Rectal smooth muscle tissue (tissue), 1 donor: ENCODE data around the gene TMEM132D.

Experiments
- H3K27ac ChIP-seq: one replicate; pipeline ENCODE4 v1.7.0; 2013; ENCODE audit warnings: low read depth, low read length, inconsistent platforms
- H3K27me3 ChIP-seq: one replicate; pipeline ENCODE4 v1.7.0; 2013; ENCODE audit warnings: low read length; ENCODE audit not compliant: control insufficient read depth, insufficient read depth
- H3K36me3 ChIP-seq: one replicate; pipeline ENCODE4 v1.7.0; 2013; ENCODE audit warnings: low read length; ENCODE audit not compliant: control insufficient read depth, insufficient read depth
- H3K4me1 ChIP-seq: one replicate; pipeline ENCODE4 v1.7.0; 2013; ENCODE audit warnings: low read length; ENCODE audit not compliant: control insufficient read depth, insufficient read depth
- H3K4me3 ChIP-seq: one replicate; pipeline ENCODE4 v1.7.0; 2013; ENCODE audit warnings: low read length
- H3K9ac ChIP-seq: one replicate; pipeline ENCODE4 v1.7.0; 2013; ENCODE audit warnings: low read length

The TMEM132D gene

DNA sequence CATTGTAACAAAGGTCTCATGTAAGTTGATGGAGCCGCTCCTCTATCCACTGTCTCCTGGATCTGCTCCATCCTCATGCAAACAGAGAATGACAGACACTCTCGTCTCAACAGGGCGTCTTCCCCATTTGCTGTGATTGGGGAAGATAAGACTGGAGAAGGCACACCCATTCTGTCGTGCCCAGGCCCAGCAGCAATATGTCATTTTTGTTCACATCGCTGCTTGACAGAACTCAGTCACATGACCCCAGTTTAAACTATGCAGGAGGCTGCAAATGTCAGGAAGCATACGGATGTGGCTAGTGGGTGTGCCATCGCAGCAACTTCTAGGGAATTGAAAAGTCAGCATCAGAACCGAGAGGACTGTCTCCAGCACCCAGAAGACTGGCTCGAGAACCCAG, 290.5 kb downstream of the TMEM132D start:
- Histone ChIP-seq H3K27ac (no peak overlapping the region), H3K36me3 (no peaks in the 10 kb centered on the region), H3K4me1 (no peaks in the 10 kb centered on the region), H3K9ac (no peak overlapping the region), H3K4me3 (no peak overlapping the region), H3K27me3 (no peaks in the 10 kb centered on the region)

DNA sequence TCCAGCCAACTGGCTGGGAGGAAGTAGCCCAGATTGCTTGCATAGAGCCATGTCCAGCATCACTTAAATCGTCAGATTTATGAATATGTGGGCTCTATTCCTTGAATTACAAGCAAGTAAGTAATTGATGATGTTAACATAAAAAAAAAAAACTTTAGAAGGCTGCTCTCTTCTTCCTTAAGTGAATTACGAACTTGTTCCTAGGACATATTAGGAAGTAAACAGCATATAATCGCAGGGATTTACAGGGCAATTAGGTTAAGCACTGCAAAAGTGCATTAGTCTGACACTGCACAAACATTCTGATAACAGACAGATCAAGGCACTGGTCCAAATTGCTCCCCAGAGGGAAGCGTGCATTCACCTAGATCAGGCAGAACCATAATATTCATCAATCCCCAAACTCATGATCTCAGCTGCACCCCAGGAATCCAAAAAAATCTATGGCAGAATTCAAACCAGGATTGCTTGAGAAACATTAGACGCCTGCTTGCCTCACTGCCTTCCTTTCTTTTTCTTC, 293.2 kb downstream of the TMEM132D start:
- no peak overlapping the region for H3K27ac ChIP-seq
- H3K4me3 ChIP-seq = no peak overlapping the region
- H3K36me3 ChIP-seq = no peaks in the 10 kb centered on the region
- H3K4me1 ChIP-seq = no peaks in the 10 kb centered on the region
- no peaks in the 10 kb centered on the region for H3K27me3 ChIP-seq
- H3K9ac ChIP-seq = no peak overlapping the region

DNA sequence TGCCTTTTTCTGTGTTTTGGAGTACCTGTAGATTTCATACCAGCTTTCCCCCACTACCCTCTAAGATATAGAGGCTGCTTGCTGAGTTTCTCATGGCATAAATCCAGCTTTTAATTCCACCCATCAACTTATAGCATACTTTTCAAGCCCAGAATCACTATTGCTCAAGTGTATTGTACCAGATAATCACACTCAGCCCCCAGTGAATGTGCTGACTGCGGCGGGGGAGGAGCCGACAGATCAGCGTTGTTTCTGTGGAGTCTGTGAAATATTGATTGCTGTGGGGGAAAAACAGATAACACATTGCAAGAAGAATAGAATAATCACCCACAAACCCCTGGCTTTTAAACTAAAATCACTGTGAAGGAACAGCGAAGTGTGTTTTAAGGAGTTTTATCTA, 296.1 kb downstream of the TMEM132D start:
- no peaks in the 10 kb centered on the region for H3K36me3 ChIP-seq
- H3K9ac ChIP-seq = no peak overlapping the region
- no peaks in the 10 kb centered on the region for H3K4me1 ChIP-seq
- H3K27me3 ChIP-seq = no peaks in the 10 kb centered on the region
- no peak overlapping the region for H3K27ac ChIP-seq
- H3K4me3 ChIP-seq = no peak overlapping the region

DNA sequence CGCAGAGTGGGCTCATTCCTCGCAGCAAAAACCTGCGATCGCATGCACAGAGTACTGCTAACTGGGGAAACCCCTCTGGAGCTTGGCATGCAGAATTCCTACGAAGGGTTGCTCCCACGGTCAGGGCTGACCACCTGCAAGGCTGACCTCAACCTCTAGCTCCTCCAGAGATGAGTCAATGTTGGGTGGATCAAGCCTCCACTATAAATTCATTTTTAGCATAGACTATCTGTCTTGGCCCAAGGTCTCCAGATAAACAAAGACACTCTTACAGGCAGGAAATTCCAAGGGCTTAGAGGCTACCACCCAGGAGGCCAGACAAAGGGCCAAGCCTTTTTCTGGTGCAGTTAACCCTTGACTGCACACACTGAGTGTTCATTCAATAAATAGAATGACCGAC, 296.5 kb downstream of the TMEM132D start:
- H3K27me3 ChIP-seq = no peaks in the 10 kb centered on the region
- H3K36me3 ChIP-seq = no peaks in the 10 kb centered on the region
- no peak overlapping the region for H3K9ac ChIP-seq
- no peaks in the 10 kb centered on the region for H3K4me1 ChIP-seq
- no peak overlapping the region for H3K4me3 ChIP-seq
- no peak overlapping the region for H3K27ac ChIP-seq

DNA sequence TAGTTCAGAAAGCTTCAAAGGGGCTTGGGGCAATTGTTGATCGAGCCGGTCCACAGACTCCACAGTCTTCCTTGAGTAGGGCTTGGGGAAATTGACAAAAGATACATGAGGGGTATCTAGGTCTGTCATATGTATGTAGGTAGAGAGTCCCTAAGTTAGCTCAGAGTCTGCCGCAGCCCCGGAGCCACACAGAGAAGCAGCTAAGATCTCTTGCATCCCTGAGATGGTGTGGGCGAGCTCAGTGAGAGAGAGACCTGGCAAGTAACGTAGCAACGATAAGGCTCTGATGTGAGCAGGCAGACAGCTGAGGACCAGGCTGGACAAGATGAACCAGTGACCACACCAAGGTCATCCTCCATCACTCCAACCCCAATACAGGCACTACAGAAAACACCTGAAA, 297.6 kb downstream of the TMEM132D start:
- no peaks in the 10 kb centered on the region for H3K27me3 ChIP-seq
- H3K9ac ChIP-seq = no peak overlapping the region
- H3K36me3 ChIP-seq = no peaks in the 10 kb centered on the region
- no peak overlapping the region for H3K27ac ChIP-seq
- H3K4me3 ChIP-seq = no peak overlapping the region
- no peaks in the 10 kb centered on the region for H3K4me1 ChIP-seq

DNA sequence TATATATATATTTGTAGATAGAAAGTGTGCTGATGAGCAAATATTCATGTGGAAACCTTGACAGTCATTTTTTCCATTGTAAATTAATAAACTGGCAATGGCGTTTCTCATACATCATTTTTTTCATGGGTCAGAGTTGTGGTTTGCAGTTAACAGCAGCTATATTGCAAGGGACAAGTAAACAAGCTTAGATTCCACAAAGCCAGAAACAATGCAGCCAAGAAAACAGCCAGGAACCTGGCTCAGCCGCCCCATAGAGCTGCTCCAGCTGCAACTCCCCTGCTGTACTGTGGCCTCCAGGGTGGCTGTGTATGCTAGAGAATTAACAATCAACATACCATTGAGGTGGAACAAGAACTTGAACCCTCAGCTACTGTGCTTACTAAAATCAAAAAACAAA, 298.2 kb downstream of the TMEM132D start:
- Histone ChIP-seq H3K27me3 (no peaks in the 10 kb centered on the region), H3K36me3 (no peaks in the 10 kb centered on the region), H3K27ac (no peak overlapping the region), H3K9ac (no peak overlapping the region), H3K4me1 (no peaks in the 10 kb centered on the region), H3K4me3 (no peak overlapping the region)

DNA sequence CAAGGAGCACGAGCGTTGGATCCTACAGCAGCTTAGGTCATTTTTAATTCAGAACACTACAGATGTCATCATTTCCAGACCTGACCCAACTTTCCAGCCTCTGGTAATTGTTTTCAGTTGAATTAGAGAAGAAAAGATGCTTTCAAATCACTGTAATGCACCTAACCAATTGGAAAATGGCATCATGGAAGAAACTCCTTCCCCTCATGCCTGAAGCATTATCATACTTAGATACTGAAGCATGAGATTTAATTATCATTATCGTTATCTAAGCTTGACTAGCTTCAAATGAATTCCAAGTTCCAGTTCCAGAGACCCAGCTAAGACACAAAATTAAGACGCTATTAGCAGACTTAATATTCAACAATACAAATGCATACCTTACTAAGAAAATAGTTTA, 299.3 kb downstream of the TMEM132D start:
- Histone ChIP-seq H3K36me3 (no peaks in the 10 kb centered on the region), H3K27me3 (no peaks in the 10 kb centered on the region), H3K4me1 (no peaks in the 10 kb centered on the region), H3K4me3 (no peak overlapping the region), H3K27ac (no peak overlapping the region), H3K9ac (no peak overlapping the region)

DNA sequence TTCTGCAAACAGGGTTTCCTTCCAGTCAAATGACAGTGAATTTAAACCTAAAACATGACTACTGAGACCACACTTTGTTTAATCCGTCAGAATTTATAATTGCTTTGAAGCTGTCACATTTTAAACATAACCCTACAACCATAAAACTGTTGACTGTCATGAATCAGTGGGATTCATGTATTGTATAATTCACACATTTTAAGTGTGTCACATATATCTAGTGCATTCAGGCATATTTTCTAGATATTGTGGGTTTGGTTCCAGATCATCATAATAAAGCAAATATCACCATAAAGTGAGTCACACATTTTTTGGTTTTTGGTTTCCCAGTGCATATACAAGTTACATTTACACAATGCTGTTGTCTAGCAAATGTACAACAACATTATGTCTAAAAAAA, 304.4 kb downstream of the TMEM132D start:
- H3K4me1 ChIP-seq = no peaks in the 10 kb centered on the region

DNA sequence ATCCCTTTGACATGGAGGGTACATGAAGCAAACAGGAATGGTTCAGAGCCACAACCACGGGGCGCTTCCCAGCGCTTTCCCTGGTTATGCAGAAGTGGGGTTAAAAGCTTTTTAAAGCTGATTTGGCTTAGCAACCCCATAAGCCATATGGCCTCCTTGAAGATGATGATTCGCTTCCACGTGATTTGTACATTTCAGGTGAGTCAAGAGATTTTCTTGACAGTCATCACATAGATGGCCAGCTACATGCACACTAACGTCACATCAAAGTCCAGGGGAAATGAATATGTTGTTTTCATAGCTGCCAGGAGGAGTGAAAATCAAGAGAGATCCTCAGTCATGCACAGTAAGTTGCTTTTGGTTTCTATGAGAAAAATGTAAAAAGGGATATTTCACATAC, 309.7 kb downstream of the TMEM132D start:
- H3K27ac ChIP-seq = no peak overlapping the region

More for the DNA sequence above, 304.4 kb downstream of the TMEM132D start:
- no peak overlapping the region for H3K4me3 ChIP-seq
- no peaks in the 10 kb centered on the region for H3K36me3 ChIP-seq
- H3K27me3 ChIP-seq = no peaks in the 10 kb centered on the region
- H3K9ac ChIP-seq = no peak overlapping the region
- H3K27ac ChIP-seq = no peak overlapping the region

DNA sequence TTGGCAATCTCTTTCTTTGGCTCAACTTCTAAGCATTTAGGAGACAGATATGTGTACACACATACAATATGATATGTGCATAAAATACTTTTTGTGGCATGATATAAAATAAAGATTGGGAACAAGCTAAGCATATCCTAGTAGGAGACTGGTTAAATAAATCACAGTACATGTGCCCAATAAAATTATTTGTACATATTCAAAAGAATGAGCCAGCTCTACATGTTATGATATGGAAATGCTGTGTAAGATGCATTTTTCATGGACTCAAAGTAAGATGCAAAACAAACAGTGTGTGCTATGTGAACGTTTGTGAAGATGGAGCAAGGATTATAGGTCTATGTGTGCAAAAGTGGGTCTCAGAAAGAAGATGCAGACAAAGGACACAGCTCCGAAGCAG, 311.4 kb downstream of the TMEM132D start:
- no peaks in the 10 kb centered on the region for H3K27me3 ChIP-seq
- H3K36me3 ChIP-seq = no peaks in the 10 kb centered on the region
- no peak overlapping the region for H3K27ac ChIP-seq
- H3K4me1 ChIP-seq = no peaks in the 10 kb centered on the region
- no peak overlapping the region for H3K4me3 ChIP-seq
- H3K9ac ChIP-seq = no peak overlapping the region

More for the DNA sequence above, 309.7 kb downstream of the TMEM132D start:
- Histone ChIP-seq H3K36me3 (no peaks in the 10 kb centered on the region), H3K4me3 (no peak overlapping the region), H3K9ac (no peak overlapping the region), H3K27me3 (no peaks in the 10 kb centered on the region), H3K4me1 (no peaks in the 10 kb centered on the region)

DNA sequence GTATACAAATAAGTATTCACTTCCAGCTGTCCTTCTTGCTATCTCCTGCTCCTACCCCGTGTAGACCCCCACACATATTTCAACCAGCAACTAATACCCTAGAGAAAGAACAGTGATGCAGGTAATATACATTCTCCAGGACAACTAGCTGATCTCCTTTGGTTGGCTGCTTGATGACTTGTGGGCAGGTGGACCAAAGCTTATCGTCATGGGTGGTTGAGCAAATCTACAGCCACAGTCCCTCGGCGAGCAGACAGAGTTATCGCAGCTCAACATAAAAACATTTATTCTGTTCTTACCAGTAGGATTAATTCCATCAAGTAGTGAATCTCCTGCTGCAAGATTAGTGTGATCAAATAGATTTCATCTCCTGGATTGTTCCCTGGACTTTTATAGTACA, 314.3 kb downstream of the TMEM132D start:
- Histone ChIP-seq H3K27me3 (no peaks in the 10 kb centered on the region), H3K4me3 (no peak overlapping the region), H3K27ac (no peak overlapping the region)

DNA sequence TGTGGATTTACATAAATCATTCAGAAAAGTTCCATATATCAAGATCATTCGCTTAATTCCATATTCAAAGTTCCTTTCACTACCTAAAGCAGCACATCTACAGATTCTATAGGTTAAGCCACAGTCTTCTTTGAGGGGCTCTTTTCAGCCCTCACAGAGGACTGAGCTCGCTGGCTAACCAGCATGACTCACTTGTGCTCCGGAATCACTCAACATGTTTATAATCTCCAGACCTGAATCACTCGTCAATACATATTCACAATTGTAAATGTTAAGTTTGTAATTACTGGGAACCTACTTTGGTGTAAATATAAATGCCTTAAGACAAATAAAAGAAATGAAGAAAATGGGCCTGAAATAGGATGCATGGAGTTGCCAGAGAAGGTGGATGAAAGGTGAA, 315.7 kb downstream of the TMEM132D start:
- H3K4me1 ChIP-seq = no peaks in the 10 kb centered on the region
- no peak overlapping the region for H3K27ac ChIP-seq
- no peak overlapping the region for H3K4me3 ChIP-seq
- H3K36me3 ChIP-seq = no peaks in the 10 kb centered on the region
- H3K9ac ChIP-seq = no peak overlapping the region
- H3K27me3 ChIP-seq = no peaks in the 10 kb centered on the region

More for the DNA sequence above, 314.3 kb downstream of the TMEM132D start:
- Histone ChIP-seq H3K4me1 (no peaks in the 10 kb centered on the region), H3K9ac (no peak overlapping the region), H3K36me3 (no peaks in the 10 kb centered on the region)

DNA sequence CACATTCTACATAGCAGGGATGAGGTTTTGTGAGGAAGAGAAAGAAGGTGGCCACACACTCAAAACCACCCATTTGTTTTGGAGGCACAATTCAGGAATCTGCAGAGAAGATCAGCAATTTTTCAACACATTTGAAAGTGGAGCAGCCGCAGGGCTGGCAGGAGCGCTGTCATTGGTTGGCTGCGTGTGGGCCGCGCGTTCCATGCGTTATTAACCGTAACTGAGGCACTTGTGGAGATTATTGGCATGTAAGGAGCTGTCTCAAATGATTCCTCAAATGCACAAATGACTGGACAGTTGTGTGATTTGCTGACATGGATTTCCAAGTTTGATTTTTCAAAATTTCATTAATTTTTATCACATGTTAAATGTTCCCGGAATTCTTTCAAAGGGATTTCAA, 318.5 kb downstream of the TMEM132D start:
- H3K27me3 ChIP-seq = no peaks in the 10 kb centered on the region
- no peak overlapping the region for H3K27ac ChIP-seq
- no peak overlapping the region for H3K4me3 ChIP-seq
- H3K9ac ChIP-seq = no peak overlapping the region
- H3K36me3 ChIP-seq = no peaks in the 10 kb centered on the region
- no peaks in the 10 kb centered on the region for H3K4me1 ChIP-seq
